T follicular helper cell (primary cell): ENCODE data around the gene PPM1H.
"Not testable (repeated sequence)": the region's sequence is repeated elsewhere in the genome, so short reads cannot be mapped to it uniquely, and the experiment has no call there.

Source experiments
- DNase-seq: peaks from one replicate; pipeline ENCODE4 v3.0.0-alpha.2; 2020; ENCODE audit warnings: low read depth

PPM1H gene

DNA sequence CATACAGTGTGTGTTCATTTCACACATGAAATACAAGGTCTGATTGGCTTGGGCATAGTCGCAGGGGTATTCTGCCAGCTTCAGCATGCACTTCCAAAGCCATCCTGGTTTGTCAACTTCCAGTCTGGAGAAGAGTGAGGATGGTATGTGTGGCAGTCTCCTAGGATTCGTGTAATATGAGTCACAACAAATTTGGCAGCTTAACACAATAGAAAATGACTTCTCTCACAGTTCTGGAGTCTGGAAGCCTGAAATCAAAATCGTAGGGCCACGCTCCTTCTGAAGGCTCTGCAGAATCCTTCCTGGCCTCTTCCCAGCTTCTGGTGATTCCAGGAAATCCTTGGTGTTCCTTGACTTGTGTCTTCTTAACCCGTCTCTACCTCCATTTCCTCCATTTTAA lies 167.5 kb downstream of the PPM1H start:
- DNase-seq, result no peak

DNA sequence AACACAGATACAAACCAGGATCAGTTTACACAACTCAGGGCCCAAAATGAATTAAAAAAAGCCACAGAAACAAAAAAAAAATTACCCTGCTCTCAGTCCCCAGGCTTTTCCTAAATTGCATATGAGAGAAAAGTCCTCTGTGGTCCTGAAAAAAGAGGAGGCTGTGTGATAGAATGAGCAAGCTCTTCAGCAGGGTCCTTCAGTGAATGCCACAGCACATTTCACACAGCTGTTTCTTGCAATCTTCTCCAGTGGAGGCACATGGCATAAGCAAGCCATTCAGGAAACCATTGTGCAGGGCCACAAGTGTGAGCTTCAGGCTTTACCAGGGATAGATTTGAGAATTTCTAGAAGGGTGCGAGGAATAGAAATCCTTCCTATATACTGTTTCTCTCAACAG lies 168.5 kb downstream of the PPM1H start:
- DNase-seq, result no peak

DNA sequence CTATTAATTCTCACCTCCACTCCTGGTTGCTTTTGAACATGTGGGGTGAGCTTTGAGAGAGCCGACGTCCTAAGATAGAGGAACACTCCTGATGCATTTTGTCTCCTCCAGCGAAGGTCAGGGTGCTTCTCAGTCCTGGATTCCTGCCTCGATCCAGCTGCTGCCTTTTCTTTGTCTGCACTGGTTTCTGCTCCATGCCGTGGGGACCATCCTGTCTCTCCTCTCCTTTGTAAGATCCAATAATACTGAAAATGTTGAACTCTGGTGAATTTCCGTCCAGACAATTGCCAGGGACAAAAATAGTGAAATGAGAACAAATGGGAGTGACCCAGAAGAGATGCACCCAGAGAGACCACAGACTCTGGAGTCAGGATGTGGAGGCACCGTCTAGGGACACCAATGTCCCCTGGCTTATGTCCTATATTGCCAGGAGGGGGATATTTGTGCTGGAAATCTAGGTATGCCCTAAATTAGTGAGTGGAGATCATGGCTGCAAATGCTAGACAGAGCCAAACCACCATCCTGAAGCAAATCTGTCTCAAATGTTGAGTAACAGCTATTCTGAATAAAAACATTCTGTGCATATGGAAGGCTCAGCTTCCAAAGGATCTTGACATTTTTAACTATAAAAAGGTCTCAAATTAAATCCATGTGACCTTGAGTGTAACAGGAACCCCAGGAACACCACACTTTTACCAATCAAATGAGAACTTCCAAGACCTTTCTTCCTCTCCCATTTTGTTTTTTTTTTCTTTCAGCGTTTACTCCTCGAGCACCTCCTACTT lies 170.9 kb downstream of the PPM1H start:
- DNase-seq, result no peak

DNA sequence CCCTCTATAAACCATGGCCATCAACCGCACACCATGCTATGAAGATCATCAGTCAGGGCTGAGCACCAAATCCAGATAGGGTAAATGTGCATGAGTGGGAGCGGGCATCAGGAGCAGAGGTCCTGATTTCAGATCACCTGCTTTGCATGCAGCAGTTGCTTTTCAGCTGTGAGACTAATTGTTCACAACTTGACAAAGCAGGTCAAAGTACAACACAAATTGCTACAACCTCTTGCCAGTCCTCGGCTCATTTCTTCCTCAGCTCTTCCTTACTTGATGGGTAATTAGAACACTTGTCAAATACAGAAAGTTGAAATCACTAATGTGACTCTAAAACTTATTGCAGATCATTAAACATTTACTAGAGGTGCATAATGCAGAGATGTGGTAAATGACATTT lies 171.6 kb downstream of the PPM1H start:
- no peak for DNase-seq

DNA sequence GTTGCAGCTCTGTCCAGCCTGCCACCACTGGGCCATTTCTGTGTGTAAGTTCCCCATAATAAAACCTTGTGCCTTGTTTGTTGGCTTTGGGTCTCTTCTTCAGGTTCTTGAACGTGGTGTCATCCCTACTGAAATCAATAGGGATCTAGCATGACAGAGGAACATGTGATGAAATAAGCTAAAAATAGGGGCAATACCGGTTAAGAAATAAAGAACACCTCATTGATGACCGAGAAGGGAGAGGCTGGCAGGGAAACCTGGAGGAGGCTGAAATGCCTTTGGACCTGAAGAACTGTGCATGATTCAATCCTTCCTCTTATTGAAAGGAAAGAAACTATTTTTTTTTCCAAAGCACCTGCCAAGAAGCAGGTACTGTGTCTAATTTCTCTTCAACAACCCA lies 172.3 kb downstream of the PPM1H start:
- no peak for DNase-seq

DNA sequence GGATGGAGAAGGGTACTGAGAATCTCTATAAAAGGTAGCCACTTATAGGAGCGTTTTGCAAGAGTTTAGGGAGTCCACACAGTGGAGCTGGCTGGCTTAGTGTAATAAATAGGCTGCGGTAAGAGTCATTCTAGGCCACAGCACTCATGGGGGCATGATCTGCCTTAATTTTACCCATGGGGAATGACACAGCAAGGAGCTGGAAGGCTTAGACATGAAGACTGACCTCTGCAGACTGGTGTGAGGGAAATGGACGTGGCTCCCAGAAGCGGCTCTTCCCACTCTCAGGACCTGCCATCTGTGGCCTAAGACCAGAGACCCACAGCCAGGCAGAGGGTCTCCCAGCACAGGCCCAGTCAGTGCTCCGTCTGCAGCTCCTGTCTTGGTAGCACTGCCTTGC lies 173.3 kb downstream of the PPM1H start:
- no peak for DNase-seq

DNA sequence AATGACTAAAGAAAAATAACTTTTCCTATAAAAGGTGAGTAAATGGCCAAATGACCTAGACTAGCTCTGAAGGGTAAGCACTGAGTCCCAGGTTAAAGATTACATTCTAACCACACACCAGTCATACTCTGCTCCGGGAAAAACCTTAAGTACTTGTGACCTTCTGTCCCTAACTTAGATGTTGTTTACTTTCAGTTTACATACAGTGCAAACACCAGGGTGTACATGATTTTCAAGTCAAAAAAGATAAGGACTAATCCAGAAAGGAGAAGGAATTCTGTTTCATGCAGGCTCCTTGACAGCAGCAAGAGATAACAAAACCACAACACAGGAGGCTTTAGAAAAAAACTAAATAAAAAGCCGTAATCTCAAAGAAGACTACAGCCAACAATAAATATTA lies 174.2 kb downstream of the PPM1H start:
- DNase-seq, result no peak

DNA sequence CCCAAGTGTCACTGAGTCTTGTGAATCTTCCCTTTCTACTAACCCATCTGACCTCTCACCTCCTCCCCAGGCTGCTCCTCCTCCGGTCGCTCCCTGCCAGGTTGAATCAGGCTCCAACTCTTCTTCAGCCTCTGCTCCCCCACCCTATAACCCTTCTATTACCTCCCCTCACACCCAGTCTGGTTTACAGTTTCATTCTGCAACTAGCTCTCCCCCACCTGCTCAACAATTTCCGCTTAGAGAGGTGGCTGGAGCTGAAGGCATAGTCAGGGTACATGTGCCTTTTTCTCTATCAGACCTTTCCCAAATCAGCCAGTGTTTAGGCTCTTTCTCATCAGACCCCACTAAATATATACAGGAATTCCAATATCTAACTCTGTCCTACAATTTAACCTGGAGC lies 174.6 kb downstream of the PPM1H start:
- not testable (repeated sequence) for DNase-seq

DNA sequence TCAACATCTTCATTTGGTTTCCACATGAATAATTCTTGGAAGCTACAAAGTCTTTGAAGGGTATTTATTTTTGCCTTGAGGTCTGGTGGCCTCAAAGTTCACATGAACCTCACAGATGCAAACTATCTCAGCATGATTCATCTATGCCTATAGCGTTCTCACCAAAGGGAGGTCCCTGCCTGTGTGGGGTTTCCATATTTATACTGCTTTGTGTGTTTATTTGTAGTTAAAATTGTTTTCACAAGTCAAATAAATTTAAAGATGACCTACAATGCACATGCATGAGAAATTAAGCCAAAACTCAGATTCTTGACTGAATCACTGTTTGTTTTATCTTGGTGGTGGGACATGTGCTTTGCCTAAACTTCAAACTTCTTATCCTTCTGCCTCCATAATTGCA lies 176.7 kb downstream of the PPM1H start:
- no peak for DNase-seq

DNA sequence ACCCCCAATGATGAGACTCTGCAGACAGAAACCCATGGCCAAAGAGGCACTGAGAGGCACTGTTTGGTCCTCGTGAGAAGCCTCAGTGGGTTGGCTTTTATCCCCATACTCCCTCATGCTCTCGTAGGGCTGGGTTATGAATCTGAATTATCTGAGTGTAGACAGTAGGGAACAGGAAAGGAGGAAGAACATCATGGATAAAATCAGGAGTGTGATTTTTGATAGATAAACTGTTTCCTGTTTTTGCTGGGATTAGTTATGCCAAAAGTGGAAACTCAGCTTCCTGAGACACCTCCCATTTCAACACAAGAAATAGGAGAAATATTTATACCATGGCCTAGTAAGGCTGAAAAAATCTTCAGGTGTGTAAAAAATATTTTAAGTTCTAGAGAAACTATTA lies 177.9 kb downstream of the PPM1H start:
- no peak for DNase-seq

DNA sequence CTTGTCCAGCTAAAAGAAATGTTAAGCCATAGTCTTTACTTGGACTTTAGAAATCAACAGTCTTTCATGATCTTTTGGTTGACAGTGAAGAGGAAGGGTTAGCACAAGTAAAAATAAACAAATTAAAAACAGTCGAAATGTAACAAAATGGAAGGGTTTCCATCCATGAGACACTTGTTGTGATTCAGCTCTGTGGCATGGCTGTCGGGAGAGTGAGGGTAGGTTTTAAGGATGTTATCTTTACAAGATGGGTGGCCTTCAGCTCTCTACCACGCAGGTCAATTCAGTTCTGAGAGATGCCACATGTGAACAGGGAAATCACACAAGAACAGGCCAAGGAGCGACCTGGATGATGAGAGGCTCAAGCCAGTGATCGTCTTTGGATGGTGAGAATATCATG lies 180.2 kb downstream of the PPM1H start:
- DNase-seq, result no peak

DNA sequence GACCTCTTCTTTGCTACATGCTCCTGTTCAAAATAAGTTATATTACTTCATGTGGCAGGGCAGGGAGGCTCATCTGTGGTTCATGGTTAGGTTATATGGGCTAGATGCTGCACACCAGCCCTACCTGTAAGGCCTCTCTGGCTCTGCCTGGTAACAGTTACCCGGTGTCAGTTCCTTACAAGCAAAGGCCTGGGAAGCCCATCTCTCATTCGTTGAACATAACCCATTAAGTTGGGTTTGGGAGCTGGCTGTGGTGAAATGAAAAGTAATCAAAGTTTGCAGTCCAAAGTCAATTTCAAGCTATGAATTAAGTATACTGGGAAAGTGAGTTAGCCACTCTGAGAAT lies 183.2 kb downstream of the PPM1H start:
- DNase-seq, result no peak

DNA sequence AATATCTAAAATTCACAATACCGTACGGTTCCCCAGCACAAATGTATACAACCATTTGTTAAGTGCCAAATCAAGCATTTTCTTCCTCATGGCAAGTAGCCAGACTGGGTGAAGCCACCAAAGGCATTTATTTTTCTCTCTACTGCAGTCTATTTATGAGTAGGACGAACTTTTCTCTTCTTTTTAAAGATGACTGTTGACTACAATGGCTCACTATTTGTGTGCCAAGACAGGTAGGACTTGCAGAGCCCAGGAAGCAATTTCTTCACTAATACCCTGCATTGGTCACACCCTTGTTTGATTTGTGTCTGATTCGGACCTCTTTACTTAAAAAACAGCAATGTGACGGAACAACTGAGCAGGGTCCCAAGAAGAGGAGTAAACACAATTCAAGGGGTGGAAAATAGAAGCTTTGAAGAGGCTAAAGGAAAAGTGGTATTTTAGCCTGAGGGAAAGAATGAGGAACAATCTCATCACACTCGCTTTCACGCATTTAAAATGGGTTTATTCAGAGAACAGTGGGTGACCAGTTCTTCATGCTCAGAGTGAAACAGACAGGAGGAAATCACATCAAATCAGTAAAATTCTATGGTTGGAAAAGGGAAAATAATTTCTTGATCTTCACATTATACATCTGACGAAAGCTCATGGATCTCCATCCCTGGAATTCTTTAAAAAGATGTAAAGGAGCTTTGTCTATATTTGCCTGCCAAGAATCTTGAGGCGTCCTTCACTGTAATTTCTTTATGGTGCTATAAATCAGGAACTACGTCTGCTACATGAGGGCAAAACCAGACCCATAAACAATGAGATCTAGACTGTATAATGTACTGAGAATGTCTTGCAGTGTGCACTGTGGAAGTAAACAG lies 183.8 kb downstream of the PPM1H start:
- DNase-seq, result no peak

DNA sequence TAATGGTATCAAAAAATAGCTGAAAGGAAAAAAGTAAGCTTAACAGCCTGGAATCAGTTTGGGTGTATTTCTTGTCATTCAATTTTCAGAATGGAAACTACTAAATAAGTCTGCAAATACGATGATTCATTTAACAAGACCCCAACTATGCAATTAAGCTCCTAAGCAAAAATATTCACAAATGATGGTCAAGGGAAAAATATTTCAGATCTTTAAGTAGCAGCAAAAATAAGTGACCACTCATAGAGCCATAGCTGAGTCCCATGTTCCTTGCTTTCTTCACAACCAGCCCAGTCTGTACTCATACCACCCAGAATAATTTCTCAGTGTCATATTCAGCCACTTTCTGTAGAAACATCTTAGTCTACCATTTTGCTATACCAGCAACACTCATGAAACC lies 185.4 kb downstream of the PPM1H start:
- no peak for DNase-seq

DNA sequence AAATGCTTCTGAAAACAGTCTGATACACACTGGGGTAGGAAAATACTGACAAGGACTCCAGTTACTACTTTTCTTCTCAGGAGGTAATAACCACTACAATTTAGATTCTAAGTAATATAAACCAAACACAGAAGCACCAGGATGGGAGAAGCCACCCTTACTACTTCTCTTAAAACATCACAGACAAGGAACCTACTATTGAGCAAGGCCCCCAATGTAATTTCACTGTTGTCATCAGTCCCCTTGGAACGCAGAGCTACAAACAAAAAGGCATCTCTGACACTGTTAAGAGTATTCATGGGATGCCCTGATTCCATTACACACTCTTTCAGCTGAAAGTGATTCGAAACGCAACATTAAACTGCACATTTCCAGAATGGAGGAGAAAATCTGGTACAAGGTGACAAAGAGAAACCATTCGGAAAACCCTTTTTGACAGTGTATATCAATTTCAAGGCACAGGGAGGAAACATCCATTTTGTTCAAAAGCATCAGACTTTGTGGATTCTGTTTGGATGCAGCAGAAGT lies 185.9 kb downstream of the PPM1H start:
- no peak for DNase-seq

DNA sequence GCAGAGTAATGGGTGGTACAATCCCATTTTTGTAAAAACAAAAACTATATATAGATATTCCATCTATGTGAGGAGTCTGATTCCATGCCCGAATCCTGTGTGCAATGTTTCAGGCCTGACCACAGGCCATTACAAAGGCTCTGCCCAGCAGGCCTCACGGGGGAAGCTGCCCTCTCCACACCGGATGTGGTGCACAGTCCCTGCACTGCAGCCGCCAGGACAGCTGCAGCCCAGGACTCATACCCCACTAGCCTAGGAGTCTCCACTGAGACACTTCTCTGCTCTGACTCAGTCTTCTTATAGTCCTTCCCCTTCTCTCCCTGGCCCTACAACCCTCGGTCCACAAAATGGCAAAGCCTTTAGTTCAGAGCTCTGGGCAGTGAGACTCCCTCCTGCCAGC lies 190.4 kb downstream of the PPM1H start:
- no peak for DNase-seq

DNA sequence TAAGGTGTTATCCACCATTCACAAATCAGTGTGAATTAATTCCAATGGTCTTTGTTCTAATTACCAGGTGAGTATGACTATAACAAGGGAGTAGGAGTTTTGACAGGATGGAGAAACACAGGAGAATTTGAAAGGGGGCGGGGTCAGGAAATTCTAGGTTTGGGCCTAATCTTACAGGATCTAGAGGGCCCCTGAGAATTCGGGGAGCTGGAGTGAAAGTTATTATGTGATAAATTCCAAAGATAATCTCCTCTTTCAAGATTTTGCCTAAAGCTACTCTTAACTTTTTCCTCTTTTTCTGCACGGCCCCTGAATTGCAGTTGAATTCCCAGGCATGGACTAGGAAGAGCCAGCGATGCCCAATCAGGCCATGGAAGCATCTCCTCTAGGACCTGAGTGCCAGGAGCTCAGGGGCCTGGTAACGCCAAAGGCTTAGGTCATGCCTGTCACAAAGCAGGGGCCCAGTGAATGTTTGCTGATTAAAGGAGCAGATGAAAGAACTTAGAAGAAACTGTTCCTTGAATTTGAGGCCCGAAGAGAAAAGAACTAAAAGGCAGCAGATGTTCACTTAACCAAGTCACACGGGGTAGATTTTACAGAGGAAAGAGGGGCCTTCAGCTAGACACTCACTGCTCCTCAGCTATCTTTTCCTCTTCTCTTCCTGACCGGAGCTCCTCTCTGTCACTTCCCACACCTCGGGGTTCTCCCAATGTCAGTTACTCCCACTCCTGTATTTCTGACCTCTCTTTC lies 195.5 kb downstream of the PPM1H start:
- no peak for DNase-seq

DNA sequence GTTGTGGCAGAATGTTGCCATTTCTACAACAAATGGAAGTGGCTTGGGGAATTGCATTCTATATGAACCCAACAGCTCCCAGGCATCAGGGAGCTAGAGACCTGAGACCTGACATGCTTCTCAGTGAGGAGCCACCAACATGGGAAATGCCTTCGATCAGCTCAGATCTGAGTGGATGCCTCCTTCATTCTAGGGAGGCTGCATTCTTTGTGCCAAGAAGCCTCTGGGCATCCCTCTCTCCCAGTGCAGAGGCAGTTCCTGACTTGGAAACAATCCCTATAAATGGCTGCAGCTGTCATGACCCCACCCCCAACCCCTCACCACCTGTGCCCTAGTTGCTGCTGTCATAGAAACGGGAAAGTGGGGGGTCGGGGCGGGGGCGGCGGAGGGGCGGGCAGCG lies 196.3 kb downstream of the PPM1H start:
- no peak for DNase-seq

DNA sequence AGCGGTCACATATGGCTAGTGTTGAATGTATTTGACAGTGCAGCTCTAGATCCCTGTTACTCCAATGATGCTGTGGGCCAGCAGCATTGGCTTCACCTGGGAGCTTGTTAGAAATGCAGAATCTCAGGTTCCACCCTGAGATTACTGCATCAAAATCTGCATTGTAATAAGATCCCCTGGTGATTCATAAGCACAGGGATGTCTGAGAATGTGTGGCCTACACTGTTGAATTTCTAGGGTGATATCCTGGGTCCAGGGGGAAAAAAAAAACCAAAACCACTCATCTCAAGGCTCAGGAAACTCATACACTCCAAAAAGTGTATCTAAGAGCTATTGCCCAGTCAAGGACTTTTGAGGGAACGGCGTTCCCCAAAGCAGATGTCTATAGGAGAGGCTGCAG lies 196.8 kb downstream of the PPM1H start:
- DNase-seq, result no peak

DNA sequence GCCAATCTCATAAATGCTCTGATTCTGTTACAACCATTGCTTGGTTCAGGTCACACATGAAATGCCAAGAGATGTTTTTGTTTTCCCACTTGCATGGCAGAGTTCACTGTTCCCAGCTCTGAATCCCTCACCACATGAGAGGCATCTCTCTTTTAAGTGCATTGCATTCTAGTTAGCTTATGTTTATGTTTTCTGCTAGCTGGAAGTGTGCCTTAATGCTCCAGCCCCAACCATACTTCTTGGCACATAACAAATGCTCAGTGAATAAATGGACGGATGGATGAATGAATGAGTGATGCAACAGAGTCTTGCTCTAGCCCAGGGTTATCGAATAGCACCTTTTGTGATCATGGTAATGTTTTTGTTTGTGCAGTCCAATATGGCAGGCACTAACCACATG lies 197.3 kb downstream of the PPM1H start:
- no peak for DNase-seq

DNA sequence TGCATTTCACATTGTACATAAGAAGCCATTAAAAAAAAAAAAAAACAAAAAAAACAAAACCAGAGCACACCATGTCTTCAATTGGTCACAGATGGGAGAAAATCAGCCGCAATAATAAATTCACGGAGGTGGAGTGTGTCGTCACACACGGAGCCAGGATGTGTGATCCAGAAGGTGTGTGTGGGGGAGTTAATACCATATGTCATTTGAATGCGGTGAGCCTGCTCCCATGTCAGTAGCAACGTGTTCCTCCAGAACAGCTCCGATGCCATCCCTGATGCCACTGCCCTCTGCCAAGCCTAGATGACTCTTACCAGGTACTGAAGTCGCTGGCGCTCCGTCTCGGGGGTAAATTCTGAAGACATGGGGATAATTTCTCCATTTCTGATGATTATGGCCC lies 197.8 kb downstream of the PPM1H start:
- no peak for DNase-seq

DNA sequence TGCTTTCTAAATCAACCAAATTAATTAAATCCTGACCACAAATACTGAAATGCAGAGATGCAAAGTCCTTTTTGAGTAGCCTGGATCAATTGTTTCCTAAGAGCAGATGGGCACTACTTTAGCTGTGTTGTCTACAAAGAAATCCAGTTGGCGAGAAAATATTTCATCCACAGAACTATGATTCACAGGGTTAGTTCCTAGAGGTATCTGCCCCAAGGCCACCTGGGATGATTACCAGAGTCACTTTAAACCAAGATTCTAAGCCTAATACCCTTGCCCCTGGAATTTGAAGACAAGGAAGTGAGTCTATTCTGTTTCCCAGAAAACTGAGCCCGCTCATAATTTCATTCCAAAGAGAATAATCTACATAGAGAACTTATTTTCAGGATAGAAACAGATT lies 198.4 kb downstream of the PPM1H start:
- no peak for DNase-seq
